ENCODE results near the gene RASAL3.

RASAL3 gene

DNA sequence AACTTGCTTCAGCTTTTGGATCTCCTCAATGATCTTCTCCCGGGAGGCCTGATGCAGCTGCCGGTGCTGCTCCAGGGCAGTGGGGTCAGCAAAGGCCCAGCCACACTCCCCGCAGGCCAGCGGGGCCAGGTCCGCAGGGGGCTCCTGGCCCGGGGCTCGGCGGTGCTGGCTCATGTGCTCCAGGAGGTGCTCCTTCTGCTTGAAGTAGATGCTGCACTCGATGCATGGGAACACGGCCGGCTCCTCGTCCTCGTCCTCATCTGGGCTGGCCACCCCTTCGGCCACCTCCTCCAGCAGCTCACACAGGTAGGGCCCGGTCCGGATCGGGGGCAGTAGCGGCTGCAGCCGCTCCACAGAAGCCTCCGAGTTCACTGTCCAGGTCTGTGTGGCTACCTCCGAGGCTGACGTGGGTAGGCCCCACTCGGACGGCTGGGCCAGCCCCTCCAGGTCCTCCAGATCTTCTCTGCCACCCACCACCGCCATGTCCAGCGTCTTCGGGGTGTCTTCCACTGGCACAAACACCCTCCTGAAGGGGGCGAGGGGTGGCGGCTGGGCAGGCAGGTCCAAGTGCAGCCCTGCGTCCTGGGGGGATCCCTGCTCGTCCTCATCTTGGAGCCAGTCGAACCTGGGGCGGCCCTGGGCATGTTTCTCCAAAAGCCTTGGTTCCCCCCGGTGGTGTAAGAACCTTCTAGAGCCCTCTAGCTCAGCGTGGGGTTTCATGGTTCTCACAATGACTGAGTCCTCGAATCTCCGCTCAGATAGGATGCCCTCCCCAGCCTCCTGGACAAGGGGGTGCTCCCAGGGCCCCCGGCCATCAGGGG is 24.3 kb downstream of the RASAL3 start:
- Histone ChIP-seq H3K79me2 (ENCODE audit: insufficient read depth, low read depth) (no peaks in the 10 kb centered on the region), H3K9ac (no peak overlapping the region), H3K27me3 (ENCODE audit: insufficient read depth, low read depth) (no peaks in the 10 kb centered on the region), H3K36me3 (ENCODE audit: insufficient read depth) (no peaks in the 10 kb centered on the region), H4K20me1 (ENCODE audit: insufficient read depth) (no peaks in the 10 kb centered on the region), H3K4me2 (no peak overlapping the region), H2AFZ (ENCODE audit: low read depth) (no peak overlapping the region), H3K4me3 (IDR thresholded peaks at IDR 0.05; ENCODE audit: insufficient read depth, low read depth, low read length) (no peak overlapping the region), H3K4me1 (ENCODE audit: low read depth, poor library complexity, severe bottlenecking) (peaks cover 7% of the 10 kb centered on the region), H3K27ac (no peak overlapping the region)
- TF ChIP-seq CTCF (conservative IDR thresholded peaks at IDR 0.05; ENCODE audit: low read depth, low read length): no peak

DNA sequence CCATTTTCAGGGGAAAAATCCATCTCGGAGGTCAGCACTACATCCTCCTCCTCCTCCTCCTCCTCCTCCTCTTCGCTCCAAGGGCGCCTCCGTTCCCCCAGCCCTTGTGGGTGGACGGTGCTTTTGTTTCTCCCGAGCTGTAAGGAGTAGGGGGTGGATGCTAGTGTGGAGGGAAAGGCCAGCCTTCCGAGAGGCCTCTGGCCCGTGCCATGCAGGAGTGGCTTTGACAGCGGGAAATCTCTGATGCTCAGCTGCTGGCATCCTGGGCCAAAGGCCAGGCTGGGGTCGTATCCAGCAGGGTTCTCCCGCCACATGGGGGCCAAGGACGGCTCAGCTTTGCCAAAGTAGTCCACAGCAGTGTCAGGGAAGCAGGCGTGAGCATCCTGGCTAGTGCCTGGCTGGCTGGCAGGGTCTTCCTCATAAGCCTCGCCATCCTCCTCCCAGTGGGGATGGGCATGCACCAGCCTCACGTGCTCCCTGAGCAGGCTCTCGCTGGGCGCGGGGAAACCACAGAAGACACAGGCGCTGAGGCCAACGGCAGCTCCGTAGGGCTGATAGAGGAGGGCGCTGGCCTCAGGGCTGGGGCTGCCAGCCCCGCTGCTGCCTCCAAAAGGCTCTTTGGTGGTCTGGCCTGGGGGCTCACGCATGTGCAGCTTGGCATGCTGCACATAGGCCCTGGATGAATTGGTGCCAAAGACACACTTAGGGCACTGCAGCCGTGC is 25.1 kb downstream of the RASAL3 start:
- no peaks in the 10 kb centered on the region for H3K36me3 ChIP-seq (ENCODE audit: insufficient read depth)
- no peaks in the 10 kb centered on the region for H3K27me3 ChIP-seq (ENCODE audit: insufficient read depth, low read depth)
- H3K4me3 ChIP-seq (IDR thresholded peaks at IDR 0.05; ENCODE audit: insufficient read depth, low read depth, low read length): no peak overlapping the region
- H3K4me2 ChIP-seq: no peak overlapping the region
- H3K9ac ChIP-seq: no peak overlapping the region
- no peak for TF ChIP-seq CTCF (conservative IDR thresholded peaks at IDR 0.05; ENCODE audit: low read depth, low read length)
- H3K79me2 ChIP-seq (ENCODE audit: insufficient read depth, low read depth): no peaks in the 10 kb centered on the region
- no peak overlapping the region for H2AFZ ChIP-seq (ENCODE audit: low read depth)
- H4K20me1 ChIP-seq (ENCODE audit: insufficient read depth): no peaks in the 10 kb centered on the region
- H3K4me1 ChIP-seq (ENCODE audit: low read depth, poor library complexity, severe bottlenecking): peaks cover 7% of the 10 kb centered on the region
- H3K27ac ChIP-seq: no peak overlapping the region

DNA sequence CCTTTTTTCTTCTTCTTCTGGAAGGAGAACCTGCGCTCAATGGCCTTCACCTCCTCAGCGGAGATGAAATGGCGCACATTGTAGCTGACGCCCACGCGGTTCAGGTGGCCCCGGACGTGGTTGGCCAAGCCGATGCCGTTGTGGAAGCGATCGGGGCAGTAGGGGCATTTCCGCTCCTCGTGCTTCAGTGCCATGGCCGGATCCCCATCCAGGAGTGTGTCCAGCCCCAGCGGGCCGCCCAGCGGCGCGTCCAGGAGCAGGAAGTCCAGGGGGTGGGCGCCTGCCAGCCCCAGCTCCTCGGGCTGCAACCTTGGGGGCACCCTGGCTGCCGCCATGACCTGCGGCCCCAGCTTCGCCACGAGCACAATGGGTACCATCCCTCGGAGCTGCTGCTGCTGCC is 25.8 kb downstream of the RASAL3 start:
- Histone ChIP-seq H3K4me2 (no peak overlapping the region), H2AFZ (ENCODE audit: low read depth) (no peak overlapping the region), H4K20me1 (ENCODE audit: insufficient read depth) (no peaks in the 10 kb centered on the region), H3K4me3 (IDR thresholded peaks at IDR 0.05; ENCODE audit: insufficient read depth, low read depth, low read length) (no peak overlapping the region), H3K9ac (no peak overlapping the region), H3K27ac (no peak overlapping the region), H3K4me1 (ENCODE audit: low read depth, poor library complexity, severe bottlenecking) (peaks cover 7% of the 10 kb centered on the region), H3K79me2 (ENCODE audit: insufficient read depth, low read depth) (no peaks in the 10 kb centered on the region), H3K36me3 (ENCODE audit: insufficient read depth) (no peaks in the 10 kb centered on the region), H3K27me3 (ENCODE audit: insufficient read depth, low read depth) (no peaks in the 10 kb centered on the region)
- TF ChIP-seq CTCF (conservative IDR thresholded peaks at IDR 0.05; ENCODE audit: low read depth, low read length): no peak

DNA sequence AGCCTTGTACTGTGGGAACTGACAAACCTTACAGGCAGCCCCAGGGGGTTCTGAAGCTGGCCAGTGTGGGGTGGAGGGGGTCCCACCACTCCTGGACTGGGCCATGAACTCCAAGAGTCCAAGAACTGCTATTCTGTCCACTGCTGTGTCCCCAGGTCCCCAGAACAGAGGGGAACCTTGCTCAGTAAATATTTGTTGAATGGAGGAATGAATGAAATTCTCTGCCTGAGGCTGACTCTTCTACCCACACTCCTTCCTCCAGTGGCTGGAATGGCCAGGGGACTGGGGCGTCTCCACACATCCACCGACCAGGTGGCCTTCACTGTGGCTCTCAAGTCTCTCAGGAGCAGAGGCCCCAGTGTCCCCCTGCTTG is 26.2 kb downstream of the RASAL3 start:
- Histone ChIP-seq H4K20me1 (ENCODE audit: insufficient read depth) (no peaks in the 10 kb centered on the region), H3K27me3 (ENCODE audit: insufficient read depth, low read depth) (no peaks in the 10 kb centered on the region), H3K36me3 (ENCODE audit: insufficient read depth) (no peaks in the 10 kb centered on the region), H3K9ac (no peak overlapping the region), H3K4me3 (IDR thresholded peaks at IDR 0.05; ENCODE audit: insufficient read depth, low read depth, low read length) (no peak overlapping the region), H3K4me2 (no peak overlapping the region), H3K79me2 (ENCODE audit: insufficient read depth, low read depth) (no peaks in the 10 kb centered on the region), H3K27ac (no peak overlapping the region), H3K4me1 (ENCODE audit: low read depth, poor library complexity, severe bottlenecking) (peaks cover 7% of the 10 kb centered on the region), H2AFZ (ENCODE audit: low read depth) (no peak overlapping the region)
- no peak for TF ChIP-seq CTCF (conservative IDR thresholded peaks at IDR 0.05; ENCODE audit: low read depth, low read length)
